Measurements from ENCODE around the gene ADIPOR2. TPM values are rescaled to one million over a fixed set of nuclear protein-coding genes. Genes with fewer than 3 reads are reported as not detected.

The ADIPOR2 gene
- total RNA-seq, 4 donors from 2014 or later: 40.3 to 47.9 (median 43.4) TPM

- H3K9me3 ChIP-seq: no peaks in the 10 kb centered on the region
- TF ChIP-seq EP300 (IDR thresholded peaks at IDR 0.05) (no peak), POLR2A (IDR thresholded peaks at IDR 0.05) (no peak)
- no peaks in the 10 kb centered on the region for H3K36me3 ChIP-seq
- H3K27me3 ChIP-seq: peaks cover 63% of the 10 kb centered on the region
- no peaks in the 10 kb centered on the region for H3K4me1 ChIP-seq
- H3K4me3 ChIP-seq: no peak overlapping the region
- H3K27ac ChIP-seq: no peak overlapping the region
- DNase-seq (ENCODE audit: low spot score in 2 of 2): no peak
- 32% methylated on average over 4 of the region's 6 CpGs for WGBS
These were observed 128.7 kb downstream of the ADIPOR2 start for GRCh38 chr12:1819571-1819970.

- DNase-seq (ENCODE audit: low spot score in 2 of 2): no peak
- H3K4me3 ChIP-seq: no peak within 1 kb of the TSS
- H3K4me1 ChIP-seq: no peaks in the 10 kb centered on the region
- no peak within 1 kb of the TSS for H3K27ac ChIP-seq
- H3K9me3 ChIP-seq: no peaks in the 10 kb centered on the region
- TF ChIP-seq POLR2A (IDR thresholded peaks at IDR 0.05) (no peak), POLR2AphosphoS5 (IDR thresholded peaks at IDR 0.05) (no peak), EP300 (IDR thresholded peaks at IDR 0.05) (no peak), CTCF (IDR thresholded peaks at IDR 0.05) (no peak)
- H3K27me3 ChIP-seq: peaks cover 63% of the 10 kb centered on the region
- no peaks in the 10 kb centered on the region for H3K36me3 ChIP-seq
- 17% methylated on average over 29 of the region's 34 CpGs for WGBS
These were observed 129.5 kb downstream of the ADIPOR2 start, which contains the start of gene LRTM2 for GRCh38 chr12:1820191-1820895. TSS of gene LRTM2 (plus strand) at chr12:1820565. CDS start at chr12:1828149, 7,584 bp downstream.

DNA sequence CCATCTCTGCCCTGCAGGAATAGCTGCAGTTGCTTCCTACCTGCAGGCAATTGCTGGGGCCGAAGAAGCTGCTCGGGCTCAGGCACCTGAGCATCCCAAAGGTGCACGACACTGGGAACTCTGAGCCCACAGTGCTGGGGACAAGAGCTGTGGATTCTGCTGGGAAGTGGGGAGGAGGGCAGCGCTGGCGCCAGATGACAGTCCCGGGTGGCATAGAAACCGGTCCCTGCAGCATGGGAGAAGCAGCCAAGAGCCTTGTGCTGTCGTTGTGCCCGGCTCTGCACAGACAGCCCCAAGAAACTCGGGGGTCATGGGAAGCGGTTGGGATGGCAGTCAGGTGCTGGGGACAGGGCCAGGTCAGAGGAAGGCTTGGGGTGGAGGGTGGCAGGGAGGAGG, 130.0 kb downstream of the ADIPOR2 start:
- Histone ChIP-seq H3K9me3 (no peaks in the 10 kb centered on the region), H3K27ac (no peak overlapping the region), H3K36me3 (no peaks in the 10 kb centered on the region), H3K4me1 (no peaks in the 10 kb centered on the region), H3K4me3 (no peak overlapping the region), H3K27me3 (peaks cover 67% of the 10 kb centered on the region)
- WGBS: 66% methylated on average over 4 of the region's 11 CpGs
- no peak for DNase-seq (ENCODE audit: low spot score in 2 of 2)
- TF ChIP-seq POLR2A (IDR thresholded peaks at IDR 0.05) (no peak), POLR2AphosphoS5 (IDR thresholded peaks at IDR 0.05) (no peak)

DNA sequence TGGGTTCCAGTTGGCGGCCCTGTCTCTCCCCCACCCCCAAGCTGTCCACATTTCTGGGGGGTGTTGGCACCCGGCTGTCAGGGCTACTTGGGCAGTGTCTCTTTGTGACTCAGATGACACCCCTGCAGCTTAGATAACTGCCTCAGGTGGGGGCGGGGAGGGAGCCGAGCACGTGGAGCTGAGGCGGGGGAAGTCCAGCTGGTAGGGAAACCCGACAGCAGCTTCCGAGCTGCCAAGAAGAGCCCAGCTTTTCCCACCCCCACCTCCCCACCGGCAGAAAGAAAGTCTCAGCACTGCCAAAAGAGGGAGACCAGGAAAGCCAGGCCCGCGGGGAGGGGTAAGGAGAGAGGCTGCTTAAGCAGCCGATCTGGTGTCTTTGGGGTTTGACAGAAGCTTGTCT, 130.9 kb downstream of the ADIPOR2 start:
- no peak for DNase-seq (ENCODE audit: low spot score in 2 of 2)
- Histone ChIP-seq H3K4me3 (no peak overlapping the region), H3K36me3 (no peaks in the 10 kb centered on the region), H3K4me1 (no peaks in the 10 kb centered on the region), H3K27ac (no peak overlapping the region), H3K9me3 (no peaks in the 10 kb centered on the region), H3K27me3 (peaks cover 76% of the 10 kb centered on the region)
- TF ChIP-seq POLR2A (IDR thresholded peaks at IDR 0.05) (no peak), EP300 (IDR thresholded peaks at IDR 0.05) (no peak), CTCF (IDR thresholded peaks at IDR 0.05) (no peak), POLR2AphosphoS5 (IDR thresholded peaks at IDR 0.05) (no peak)
- 16% methylated on average over 11 of the region's 12 CpGs for WGBS

GRCh38 chr12:1822699-1823098, 131.8 kb downstream of the ADIPOR2 start:
- no peak overlapping the region for H3K27ac ChIP-seq
- H3K36me3 ChIP-seq: no peaks in the 10 kb centered on the region
- H3K4me3 ChIP-seq: no peak overlapping the region
- TF ChIP-seq EP300 (IDR thresholded peaks at IDR 0.05): no peak
- no peaks in the 10 kb centered on the region for H3K9me3 ChIP-seq
- no peaks in the 10 kb centered on the region for H3K4me1 ChIP-seq
- H3K27me3 ChIP-seq: peaks cover 85% of the 10 kb centered on the region
- no peak for DNase-seq (ENCODE audit: low spot score in 2 of 2)
- 57% methylated on average over 10 of the region's 11 CpGs for WGBS

DNA sequence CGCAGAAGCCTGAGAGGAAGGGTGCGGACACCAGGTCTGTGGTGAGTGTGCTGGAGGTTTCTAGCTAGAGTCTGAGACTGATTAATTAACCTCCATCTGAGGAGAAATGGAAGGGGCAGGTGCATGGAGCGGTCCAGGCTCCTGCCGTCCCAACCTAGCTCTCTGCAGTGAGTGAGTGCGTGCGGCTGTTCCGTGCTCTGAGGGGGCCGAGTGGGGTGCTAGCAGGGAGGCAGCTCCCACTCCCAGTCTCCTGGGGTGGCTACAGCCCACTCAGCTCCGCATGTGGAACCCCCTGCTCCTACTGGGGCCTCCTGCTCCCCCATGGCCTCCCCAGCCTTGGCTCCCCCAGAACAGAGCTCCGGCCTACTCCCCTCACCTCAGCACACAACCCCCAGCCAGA, 132.4 kb downstream of the ADIPOR2 start:
- WGBS: 93% methylated on average over 7 of the region's 10 CpGs
- peaks cover 90% of the 10 kb centered on the region for H3K27me3 ChIP-seq
- no peak for DNase-seq (ENCODE audit: low spot score in 2 of 2)

More for the DNA sequence above, 132.4 kb downstream of the ADIPOR2 start:
- Histone ChIP-seq H3K27ac (no peak overlapping the region), H3K4me1 (no peaks in the 10 kb centered on the region), H3K9me3 (no peaks in the 10 kb centered on the region), H3K36me3 (no peaks in the 10 kb centered on the region), H3K4me3 (no peak overlapping the region)
- TF ChIP-seq POLR2AphosphoS5 (IDR thresholded peaks at IDR 0.05) (no peak), CTCF (IDR thresholded peaks at IDR 0.05) (no peak), POLR2A (IDR thresholded peaks at IDR 0.05) (no peak), EP300 (IDR thresholded peaks at IDR 0.05) (no peak)
